K562 (cell line): ENCODE results near the gene CDC26. TPM values are rescaled to one million over a fixed set of nuclear protein-coding genes. Genes with fewer than 3 reads are reported as not detected.
A peak's percentile ranks its signal among the peaks of the same experiment; 100 is the strongest.

ENCODE experiments used
- ARNT ChIP-seq, 2 experiments: fragments of 450-650 bp; IDR thresholded peaks; 2 replicates each; pipeline ENCODE4 v1.6.1; 2016; ENCODE audit warnings: mild to moderate bottlenecking in 1 of 2
- ATF7 ChIP-seq: fragments of 450-650 bp; IDR thresholded peaks from 2 replicates; pipeline ENCODE4 v1.7.1; 2014; ENCODE audit warnings: mild to moderate bottlenecking, moderate library complexity
- CBX1 ChIP-seq: sonication (generic); IDR thresholded peaks from 2 replicates; pipeline ENCODE4 v1.6.1; 2016; ENCODE audit warnings: antibody characterized with exemption, low read depth, mild to moderate bottlenecking
- E2F6 ChIP-seq, 2 experiments: IDR thresholded peaks; 2 replicates each; pipeline ENCODE4 v1.6.1; 2011; ENCODE audit warnings: borderline replicate concordance in 1 of 2, control low read depth in 1 of 2, low read depth in 1 of 2, low read length in 1 of 2, mild to moderate bottlenecking in 1 of 2, mixed read lengths in 1 of 2, moderate library complexity in 1 of 2; ENCODE audit not compliant: insufficient read depth in 1 of 2, insufficient read length in 1 of 2, poor library complexity in 1 of 2, severe bottlenecking in 1 of 2; ENCODE audit errors: extremely low read depth in 1 of 2
- HBP1 ChIP-seq: fragments of 450-650 bp; formaldehyde crosslinking; IDR thresholded peaks from 2 replicates; pipeline ENCODE4 v1.4.0; 2022; ENCODE audit warnings: missing genetic modification characterization
- MEF2A ChIP-seq: IDR thresholded peaks from 2 replicates; pipeline ENCODE4 v1.6.1; 2011; ENCODE audit warnings: low read depth, mild to moderate bottlenecking, low read length, moderate library complexity; ENCODE audit not compliant: control insufficient read depth
- MTA2 ChIP-seq: fragments of 450-650 bp; IDR thresholded peaks from 2 replicates; pipeline ENCODE4 v1.6.1; 2016; ENCODE audit warnings: low read depth
- POLR2A ChIP-seq: fragments of 450-650 bp; conservative IDR thresholded peaks from 2 replicates; pipeline ENCODE4 v1.6.1; 2016
- RCOR1 ChIP-seq, 2 experiments: IDR thresholded peaks; 2 replicates each; pipeline ENCODE4 v1.6.1; 2012; ENCODE audit warnings: low read depth in 2 of 2, low read length in 2 of 2, borderline replicate concordance in 1 of 2, improper control_type of control experiment in 1 of 2
- TCF7L2 ChIP-seq: fragments of 150-350 bp; IDR thresholded peaks from 2 replicates; pipeline ENCODE4 v1.6.1; 2016; ENCODE audit warnings: low read depth, mild to moderate bottlenecking, low read length, moderate library complexity
- XRCC4 ChIP-seq: IDR thresholded peaks from one replicate; pipeline ENCODE4 v1.6.1; 2011; ENCODE audit not compliant: insufficient read depth, insufficient read length; ENCODE audit errors: extremely low read depth
- ZNF518B ChIP-seq: fragments of 250-450 bp; sonication (Bioruptor Pico); IDR thresholded peaks from 2 replicates; pipeline ENCODE4 v1.5.0; 2021; ENCODE audit warnings: mild to moderate bottlenecking, moderate library complexity
- polyA plus RNA-seq, 8 experiments: library from polyadenylated mRNA; depleted of rRNA in 4 of 8; stranded (reverse) in 5 of 8; unstranded in 3 of 8; fragments of >200 nt; fragmentation: Nextera tagmentation in 2 of 8; fragmentation: Illumina TruSeq in 1 of 8; extraction: Ambion mirVana in 2 of 8; extraction: Trizol in 1 of 8; gene quantifications; 2 replicates each; pipeline versions ENCODE4 v1.2.1 to v1.2.3, GENCODE V29; 2011 to 2014; ENCODE audit warnings: inconsistent platforms in 1 of 8, missing spikeins in 1 of 8
- total RNA-seq, 7 experiments: library from RNA; depleted of rRNA in 6 of 7; stranded (reverse); fragments of >200 nt in 6 of 7; fragmentation: Illumina TruSeq in 2 of 7; extraction: Trizol in 2 of 7; gene quantifications; 2 replicates each; pipeline versions ENCODE4 v1.2.1 to v1.2.3, GENCODE V29; 2011 to 2021; ENCODE audit warnings: low replicate concordance in 1 of 7
- TF ChIP-seq, protein P1 (sequence below), 2 experiments: fragments of 150-350 bp in 1 of 2; IDR thresholded peaks; 2 replicates each; pipeline ENCODE4 v1.6.1; 2012 to 2016; ENCODE audit warnings: low read depth in 2 of 2, low read length in 2 of 2, mild to moderate bottlenecking in 1 of 2, moderate library complexity in 1 of 2
- TF ChIP-seq, protein P2 (sequence below), 2 experiments: fragments of 200-800 bp in 1 of 2; sonication (Bioruptor generic) in 1 of 2; sonication (generic) in 1 of 2; formaldehyde crosslinking in 1 of 2; IDR thresholded peaks in 1 of 2; conservative IDR thresholded peaks in 1 of 2; 2 replicates each; pipeline versions ENCODE4 v1.5.0 to v1.6.1; 2016 to 2020; ENCODE audit warnings: missing compliant biosample characterization in 1 of 2, missing genetic modification characterization in 1 of 2, missing genetic modification reagents in 1 of 2

The CDC26 gene
- total and polyA plus RNA-seq, 9 of the 15 experiments (the other 6 are each of a cell fraction or from before 2014, with no cell fraction given): 33.0 to 147 (median 60.0) TPM

- TF ChIP-seq, protein P1, sequence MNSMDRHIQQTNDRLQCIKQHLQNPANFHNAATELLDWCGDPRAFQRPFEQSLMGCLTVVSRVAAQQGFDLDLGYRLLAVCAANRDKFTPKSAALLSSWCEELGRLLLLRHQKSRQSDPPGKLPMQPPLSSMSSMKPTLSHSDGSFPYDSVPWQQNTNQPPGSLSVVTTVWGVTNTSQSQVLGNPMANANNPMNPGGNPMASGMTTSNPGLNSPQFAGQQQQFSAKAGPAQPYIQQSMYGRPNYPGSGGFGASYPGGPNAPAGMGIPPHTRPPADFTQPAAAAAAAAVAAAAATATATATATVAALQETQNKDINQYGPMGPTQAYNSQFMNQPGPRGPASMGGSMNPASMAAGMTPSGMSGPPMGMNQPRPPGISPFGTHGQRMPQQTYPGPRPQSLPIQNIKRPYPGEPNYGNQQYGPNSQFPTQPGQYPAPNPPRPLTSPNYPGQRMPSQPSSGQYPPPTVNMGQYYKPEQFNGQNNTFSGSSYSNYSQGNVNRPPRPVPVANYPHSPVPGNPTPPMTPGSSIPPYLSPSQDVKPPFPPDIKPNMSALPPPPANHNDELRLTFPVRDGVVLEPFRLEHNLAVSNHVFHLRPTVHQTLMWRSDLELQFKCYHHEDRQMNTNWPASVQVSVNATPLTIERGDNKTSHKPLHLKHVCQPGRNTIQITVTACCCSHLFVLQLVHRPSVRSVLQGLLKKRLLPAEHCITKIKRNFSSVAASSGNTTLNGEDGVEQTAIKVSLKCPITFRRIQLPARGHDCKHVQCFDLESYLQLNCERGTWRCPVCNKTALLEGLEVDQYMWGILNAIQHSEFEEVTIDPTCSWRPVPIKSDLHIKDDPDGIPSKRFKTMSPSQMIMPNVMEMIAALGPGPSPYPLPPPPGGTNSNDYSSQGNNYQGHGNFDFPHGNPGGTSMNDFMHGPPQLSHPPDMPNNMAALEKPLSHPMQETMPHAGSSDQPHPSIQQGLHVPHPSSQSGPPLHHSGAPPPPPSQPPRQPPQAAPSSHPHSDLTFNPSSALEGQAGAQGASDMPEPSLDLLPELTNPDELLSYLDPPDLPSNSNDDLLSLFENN (IDR thresholded peaks at IDR 0.05; ENCODE audit: low read depth in 2 of 2, low read length in 2 of 2): 0 out of 4 replicates have a peak, but pooled peaks of 1 of the 2 experiments have one; percentile 2
- TF ChIP-seq ATF7 (peak; percentile 98), MTA2 (no peak), TCF7L2 (no peak), XRCC4 (no peak), HBP1 (CRISPR knock-in tag) (peak; percentile 82; the same call in 1 of the 2 replicates), E2F6 (IDR thresholded peaks at IDR 0.05; ENCODE audit: borderline replicate concordance in 1 of 2, extremely low read depth in 1 of 2, insufficient read depth in 1 of 2, insufficient read length in 1 of 2, low read depth in 1 of 2, low read length in 1 of 2, poor library complexity in 1 of 2, severe bottlenecking in 1 of 2) (peak; percentile 73 to 86), ZNF518B (no peak), POLR2A (peak; percentile 81), CBX1 (no peak), ARNT (IDR thresholded peaks at IDR 0.05) (peak in 1 of 2 experiments; percentile 78; a peak in 1 of 4 replicates), MEF2A (no peak), RCOR1 (IDR thresholded peaks at IDR 0.05; ENCODE audit: borderline replicate concordance in 1 of 2, low read depth in 2 of 2, low read length in 2 of 2) (peak in 1 of 2 experiments; percentile 7; a peak in 1 of 4 replicates)
- TF ChIP-seq, protein P2, sequence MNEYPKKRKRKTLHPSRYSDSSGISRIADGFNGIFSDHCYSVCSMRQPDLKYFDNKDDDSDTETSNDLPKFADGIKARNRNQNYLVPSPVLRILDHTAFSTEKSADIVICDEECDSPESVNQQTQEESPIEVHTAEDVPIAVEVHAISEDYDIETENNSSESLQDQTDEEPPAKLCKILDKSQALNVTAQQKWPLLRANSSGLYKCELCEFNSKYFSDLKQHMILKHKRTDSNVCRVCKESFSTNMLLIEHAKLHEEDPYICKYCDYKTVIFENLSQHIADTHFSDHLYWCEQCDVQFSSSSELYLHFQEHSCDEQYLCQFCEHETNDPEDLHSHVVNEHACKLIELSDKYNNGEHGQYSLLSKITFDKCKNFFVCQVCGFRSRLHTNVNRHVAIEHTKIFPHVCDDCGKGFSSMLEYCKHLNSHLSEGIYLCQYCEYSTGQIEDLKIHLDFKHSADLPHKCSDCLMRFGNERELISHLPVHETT (CRISPR knock-in tag; conservative IDR thresholded peaks at IDR 0.05 in 1 of 2, IDR thresholded peaks at IDR 0.05 in 1 of 2): peak in 1 of 2 experiments; percentile 95; a peak in 2 of 4 replicates
Observed at GRCh38 chr9:113221003-113221799, 54.2 kb downstream of the CDC26 start, which contains the start of the genes FKBP15 and SLC31A1 (continued).
